GM23248 (cell line): ENCODE measurements around the gene RNF13.

ENCODE experiments used
- EZH2 ChIP-seq: fragments of 200-600 bp; sonication (generic); IDR thresholded peaks from 2 replicates; pipeline ENCODE4 v1.6.1; 2018; ENCODE audit warnings: antibody characterized with exemption, mild to moderate bottlenecking; ENCODE audit not compliant: insufficient read depth, poor library complexity, severe bottlenecking
- EZH2phosphoT487 ChIP-seq: fragments of 200-600 bp; sonication (generic); IDR thresholded peaks from 2 replicates; pipeline ENCODE4 v1.6.1; 2018; ENCODE audit warnings: antibody characterized with exemption, moderate library complexity, mild to moderate bottlenecking, low read depth; ENCODE audit not compliant: insufficient read depth

DNA sequence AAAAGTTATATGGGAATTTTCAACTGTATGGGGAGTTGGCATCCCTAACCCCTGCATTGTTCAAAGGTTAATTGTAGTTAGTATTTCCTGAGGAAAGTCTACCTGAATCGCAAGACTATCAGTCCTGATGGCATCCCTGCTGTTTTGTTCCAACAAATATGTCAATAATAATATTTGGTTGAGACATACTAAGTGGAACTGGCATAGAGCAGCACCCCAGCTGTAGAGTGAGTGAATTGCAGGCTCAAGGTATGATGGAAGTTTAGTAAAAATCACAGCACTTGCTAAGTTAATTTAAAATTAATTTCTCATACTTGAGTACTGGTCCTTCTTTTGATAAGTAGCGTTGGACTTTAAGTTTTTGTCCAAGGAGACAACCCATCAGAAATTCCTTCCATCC, 42.8 kb upstream of the RNF13 start:
- TF ChIP-seq EZH2phosphoT487 (no peak), EZH2 (no peak)
